Endothelial cell of hepatic sinusoid (primary cell): Measurements from ENCODE around the gene OIT3.

ENCODE experiments used
- in situ Hi-C: cut with HindIII; loops from 2 replicates; pipeline ENCODE4 v1.10.0; 2017; ENCODE audit warnings: low sequenced_read_pairs

The OIT3 gene

DNA sequence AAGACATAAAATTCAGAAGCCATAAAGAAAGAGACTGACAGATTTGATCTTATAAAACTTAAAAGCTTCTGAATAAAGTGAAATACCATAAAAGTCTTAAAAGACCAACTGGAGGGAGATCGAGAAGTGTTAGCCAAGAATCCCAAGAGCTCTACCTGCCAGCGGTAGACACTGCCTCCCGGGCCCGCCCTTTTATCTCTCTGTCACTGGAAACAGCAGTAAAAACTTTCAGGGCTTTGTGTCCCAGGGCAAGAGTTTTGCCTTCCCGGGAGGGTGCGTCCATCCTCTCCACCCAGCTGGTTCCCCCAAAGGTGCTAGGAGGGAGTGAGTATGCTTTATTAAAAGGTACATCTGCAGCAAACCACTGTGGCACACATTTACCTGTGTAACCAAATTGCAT lies 55.2 kb downstream of the OIT3 start:
- in situ Hi-C loops = no loop called here

DNA sequence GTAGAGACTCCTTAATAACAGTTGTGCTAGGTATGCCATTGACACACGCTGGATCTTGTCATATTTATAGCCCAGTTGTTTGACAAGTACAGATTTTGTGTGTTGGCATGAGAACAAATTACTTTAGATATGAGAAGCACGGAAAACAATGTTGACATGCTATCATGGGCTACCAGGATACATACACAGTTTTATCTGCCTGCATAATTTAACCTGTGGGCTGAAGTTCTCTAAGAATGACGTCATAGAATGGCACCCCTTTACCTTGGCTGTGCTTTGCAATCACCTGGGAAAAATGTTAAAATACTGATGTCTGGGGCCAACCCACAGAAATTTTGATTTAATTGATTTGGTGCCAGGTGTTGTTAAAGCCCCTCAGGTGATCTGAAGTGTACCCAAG lies 58.2 kb downstream of the OIT3 start:
- in situ Hi-C loops = no loop called here

DNA sequence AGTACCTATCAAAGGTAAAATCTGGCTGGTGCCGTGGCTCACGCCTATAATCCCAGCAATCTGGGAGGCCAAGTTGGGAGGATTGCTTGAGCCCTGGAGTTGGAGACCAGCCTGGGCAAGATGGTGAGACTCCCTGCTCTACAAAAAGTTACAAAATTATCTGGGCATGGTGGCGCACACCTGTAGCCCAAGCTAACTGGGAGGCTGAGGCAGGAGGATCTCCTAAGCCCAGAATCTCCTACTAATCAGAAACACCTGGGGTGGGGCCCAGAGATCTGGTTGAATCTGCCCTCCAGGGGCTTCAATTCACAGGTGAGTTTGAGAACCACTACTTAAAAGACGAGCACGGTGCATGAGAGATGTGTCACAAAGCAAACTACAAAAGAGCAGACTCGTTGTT lies 58.6 kb downstream of the OIT3 start:
- in situ Hi-C loops = no loop called here

DNA sequence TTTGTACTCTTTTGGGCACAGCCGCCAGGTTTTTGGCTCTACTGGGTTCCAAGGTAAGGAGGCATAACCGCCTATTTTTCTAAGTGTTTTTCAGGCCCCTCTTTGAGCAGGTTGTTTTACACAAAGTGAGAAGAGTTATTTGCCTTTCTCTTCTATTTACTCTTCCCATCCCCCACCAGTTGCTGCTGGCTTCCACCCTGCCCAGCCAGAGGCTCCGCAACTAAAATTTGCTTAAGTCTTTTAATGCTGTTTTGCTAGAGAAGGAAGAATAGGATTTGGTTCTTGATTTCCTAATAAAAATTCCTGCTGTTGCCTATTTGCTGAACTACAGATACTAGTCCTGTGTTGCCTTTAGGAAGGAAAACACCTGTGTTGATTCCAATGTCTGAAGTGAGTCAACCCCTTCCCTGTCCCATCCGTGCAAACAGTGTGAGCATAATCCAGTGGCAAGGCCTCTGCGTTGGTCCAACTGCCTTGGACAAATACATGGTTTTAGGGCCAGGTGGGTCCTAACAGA lies 59.2 kb downstream of the OIT3 start:
- in situ Hi-C loops = no loop called here

DNA sequence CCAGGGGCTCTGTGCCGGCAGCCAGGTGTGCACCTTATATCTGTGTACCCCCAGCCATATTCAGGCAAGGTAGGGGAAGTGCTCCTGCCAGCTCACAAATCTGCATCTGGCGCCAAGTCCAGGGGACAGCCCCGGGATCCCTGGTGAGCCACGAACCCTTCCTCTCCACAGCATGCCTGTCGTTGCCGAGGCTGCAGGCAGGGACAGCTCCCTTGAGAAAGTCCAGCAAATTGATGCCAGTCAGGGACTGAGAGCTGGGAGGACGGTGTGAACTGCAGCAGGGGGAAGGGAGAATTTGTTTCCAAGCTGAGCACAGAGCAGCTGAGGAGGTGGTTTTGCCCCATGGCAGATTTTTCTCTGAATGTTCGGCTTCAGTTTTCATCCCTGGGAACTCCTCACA lies 60.1 kb downstream of the OIT3 start:
- in situ Hi-C loops = no loop called here

DNA sequence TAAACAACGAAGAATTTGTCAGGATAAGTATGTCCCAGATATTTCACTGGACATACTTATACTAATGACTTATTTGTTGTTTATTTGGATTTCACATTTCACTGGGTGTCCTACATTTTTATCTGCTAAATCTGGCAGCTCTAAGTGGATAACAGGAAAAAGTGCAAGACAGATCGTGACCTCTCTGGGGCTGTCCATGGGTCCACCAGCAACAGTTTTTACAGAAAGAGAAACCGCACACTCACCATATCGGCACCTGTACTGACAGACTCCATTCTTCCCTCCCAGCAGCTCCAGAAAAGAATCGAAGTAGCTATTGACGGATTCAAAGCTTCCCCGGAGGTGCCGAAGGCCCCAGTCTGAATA lies 60.7 kb downstream of the OIT3 start:
- in situ Hi-C loops = no loop called here

DNA sequence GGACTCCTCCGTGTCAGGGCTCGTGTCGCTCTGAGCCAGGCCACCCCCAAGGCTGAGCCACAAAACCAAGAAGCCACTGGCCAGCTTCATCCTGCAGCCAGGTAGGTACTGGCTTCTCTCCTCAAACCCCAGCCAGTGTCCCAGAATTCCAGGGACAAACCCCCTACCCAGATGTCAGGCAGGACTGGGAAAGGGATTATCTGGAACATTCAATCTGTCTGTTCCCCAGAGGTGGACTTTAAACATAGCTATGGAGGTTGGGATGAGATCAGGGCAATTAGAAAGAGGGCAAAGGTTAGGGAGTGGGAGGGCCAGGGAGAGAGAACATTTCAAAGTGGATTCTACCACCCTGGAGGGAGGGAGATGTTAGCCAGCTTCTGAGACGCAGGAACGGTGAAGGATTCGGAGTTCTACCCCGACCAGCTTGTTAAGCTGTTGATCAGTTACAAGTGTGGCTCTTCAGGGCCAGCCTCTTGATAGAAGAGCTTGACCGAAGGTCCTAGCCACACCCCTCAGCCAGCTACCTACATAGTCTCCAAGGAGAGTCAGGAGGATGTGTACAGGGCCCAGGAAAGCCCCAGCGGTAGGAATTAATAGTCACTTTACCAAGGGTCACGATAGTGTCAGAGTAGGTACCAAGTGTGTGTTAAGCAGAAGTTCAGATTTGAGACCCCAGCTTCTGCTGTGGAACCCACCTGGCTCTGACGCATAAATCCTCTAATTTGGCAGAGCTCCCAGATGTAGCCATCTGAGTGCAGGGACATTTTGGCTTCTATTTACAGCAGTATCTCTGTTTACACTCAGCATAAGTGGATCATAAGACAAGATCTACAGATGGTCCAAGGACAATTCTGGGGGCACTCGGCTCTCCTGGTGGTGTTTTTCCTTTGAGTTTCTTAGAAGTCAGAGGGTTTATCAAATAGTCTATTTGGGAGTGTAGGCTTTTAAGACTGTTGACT lies 61.3 kb downstream of the OIT3 start, which contains the start of gene PLA2G12B:
TSS of gene PLA2G12B (minus strand) at position 211 of the 959 bp plus-strand sequence. CDS start at position 90, 121 bp downstream.
- in situ Hi-C loops = no loop called here

DNA sequence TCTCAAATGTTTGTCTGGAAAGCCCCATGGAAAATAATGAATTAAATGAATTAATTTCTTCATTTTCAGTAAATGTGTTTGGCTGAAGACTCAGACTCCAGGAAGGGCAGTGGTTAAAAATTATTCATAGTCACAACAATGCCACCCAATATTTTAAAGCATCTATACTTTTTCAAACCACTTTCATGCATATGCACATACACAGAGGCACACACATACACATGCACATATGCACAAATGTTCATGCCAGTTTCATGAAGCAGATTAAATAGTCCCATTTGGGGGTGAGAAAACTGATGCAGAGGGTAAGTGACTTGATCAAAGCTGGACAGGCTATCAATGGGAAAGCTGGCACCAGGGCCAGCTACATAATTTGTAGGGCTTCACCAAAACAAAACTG lies 62.5 kb downstream of the OIT3 start:
- in situ Hi-C loops = no loop called here

DNA sequence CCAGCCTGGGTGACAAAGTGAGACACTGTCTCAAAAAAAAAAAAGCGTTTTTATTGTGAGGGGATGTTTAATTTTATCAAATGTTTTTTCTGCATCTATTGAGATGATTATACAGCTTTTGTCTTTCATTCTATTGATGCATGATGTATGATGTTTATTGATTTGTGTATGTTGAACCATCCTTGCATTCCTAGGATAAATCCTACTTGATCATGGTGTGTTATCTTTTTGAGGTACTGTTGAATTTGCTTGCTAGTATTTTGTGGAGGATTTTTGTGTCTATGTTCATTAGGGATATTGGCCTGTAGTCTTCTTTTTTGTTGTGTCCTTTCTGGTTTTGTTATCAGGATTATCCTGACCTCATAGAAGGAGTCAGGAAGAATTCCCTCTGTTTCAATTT lies 83.3 kb downstream of the OIT3 start:
- in situ Hi-C loops = loop anchor here (5.0 kb wide), 1 partner anchor 40 kb away; no protein-coding TSS in a partner anchor

DNA sequence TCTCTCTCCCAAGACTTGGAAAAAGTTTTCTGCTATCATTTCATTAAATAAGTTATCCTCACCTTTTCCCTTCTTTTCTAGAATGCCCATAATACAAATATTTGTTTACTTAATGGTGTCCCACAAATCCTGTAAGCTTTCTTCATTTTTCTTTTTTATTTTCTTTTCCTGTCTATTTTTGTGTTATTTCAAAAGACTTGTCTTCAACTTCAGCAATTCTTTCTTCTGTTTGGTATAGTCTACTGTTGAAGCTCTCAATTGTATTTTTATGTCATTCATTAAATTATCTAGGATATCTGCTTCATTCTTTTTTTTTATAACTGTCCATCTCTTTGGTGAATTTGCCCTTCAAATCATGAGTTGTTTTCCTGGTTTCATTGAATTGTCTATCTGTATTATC lies 86.2 kb downstream of the OIT3 start:
- in situ Hi-C loops = loop anchor here (5.0 kb wide), 1 partner anchor 42 kb away; no protein-coding TSS in a partner anchor

DNA sequence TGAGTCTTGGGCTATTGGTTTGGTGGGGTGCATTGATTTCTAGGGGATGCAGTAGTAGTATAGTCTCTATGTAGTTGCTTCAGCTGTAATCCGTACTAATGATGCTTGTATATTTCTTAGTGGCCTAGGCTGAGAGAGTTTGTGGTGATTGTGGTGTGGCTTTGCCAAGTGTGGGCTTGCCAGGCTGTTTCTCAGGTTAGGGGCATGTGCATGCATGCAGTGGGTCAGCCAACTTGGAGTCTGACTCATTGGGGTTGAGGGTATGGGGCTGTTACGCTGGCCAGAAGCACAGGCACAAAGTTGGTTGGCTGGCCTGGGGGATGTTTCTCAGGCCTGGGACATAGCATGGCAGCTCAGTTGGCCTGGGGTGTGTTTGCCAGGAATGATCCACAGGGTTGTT lies 86.8 kb downstream of the OIT3 start:
- in situ Hi-C loops = no loop called here

DNA sequence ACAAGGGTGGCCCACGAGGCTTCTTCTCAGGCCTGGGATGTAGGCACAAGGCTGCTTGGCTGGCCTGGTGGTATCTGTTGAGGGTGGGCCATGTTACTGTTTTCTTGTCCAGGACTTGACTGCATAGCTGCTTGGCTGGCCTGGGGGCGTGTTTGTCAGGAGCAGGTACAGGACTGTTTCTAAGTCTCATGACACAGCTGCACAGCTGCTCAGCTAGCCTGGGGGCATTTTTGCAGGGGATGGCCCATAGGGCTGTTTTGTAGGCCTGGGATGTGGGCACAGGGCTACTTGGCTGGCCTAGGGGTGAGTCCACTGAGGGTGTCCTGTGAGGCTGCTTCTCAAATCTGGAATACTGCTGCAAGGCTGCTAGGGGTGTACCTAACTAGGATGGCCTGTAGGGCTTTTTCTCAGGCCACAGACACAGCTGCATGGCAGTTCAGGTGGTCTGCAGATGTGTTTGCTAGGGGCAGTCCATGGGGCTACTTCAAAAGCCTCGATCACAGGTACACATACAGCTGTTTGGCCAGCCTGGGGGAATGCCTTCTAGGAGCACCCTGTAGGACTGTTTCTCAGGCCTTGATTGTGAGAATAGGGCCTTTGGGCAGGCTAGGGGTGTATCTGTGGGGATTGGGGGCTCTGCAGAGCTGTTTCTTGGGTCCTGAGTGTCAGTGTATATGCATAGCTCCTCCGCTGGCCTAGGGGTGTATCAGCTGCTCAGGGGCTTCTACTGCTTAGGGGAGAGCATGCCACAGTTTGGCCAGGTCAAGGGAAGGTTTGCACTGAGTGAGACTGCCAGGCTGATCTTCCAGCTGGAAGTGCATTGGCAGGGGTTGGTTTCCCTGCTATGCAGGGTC lies 87.7 kb downstream of the OIT3 start:
- in situ Hi-C loops = no loop called here

DNA sequence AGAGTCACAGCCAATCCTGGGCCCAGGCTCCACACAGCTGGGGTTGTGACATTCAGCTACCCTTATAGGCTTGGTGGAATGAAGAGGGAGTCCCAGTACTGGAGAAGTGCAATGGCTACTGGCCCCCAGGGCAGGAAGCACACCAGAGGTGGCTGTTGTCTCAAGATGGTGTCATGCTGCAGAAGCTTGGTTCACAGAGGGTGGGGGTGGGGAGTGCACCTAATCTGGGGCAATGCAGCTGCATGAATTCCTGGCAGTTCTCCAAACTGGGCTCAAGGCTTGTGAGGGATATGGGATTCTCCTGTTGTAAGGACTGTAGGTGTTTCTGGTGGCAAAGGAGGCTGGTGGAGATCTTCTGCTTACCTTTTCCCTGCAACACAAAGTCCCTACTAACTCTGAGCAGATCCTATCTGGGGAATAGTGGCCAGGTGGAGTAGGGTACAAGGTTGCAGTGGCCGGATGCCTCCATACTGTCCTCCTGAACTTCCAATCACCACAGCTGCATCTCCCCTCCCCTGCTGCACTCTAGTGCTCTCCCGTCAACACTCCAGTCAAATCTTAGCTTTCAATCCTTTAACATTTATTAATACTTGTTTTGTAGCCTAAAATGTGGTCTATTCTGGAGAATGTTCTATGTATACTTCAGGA lies 88.5 kb downstream of the OIT3 start:
- in situ Hi-C loops = no loop called here
